ENCODE results near the gene ATG101.
"Not testable (repeated sequence)": the region's sequence is repeated elsewhere in the genome, so short reads cannot be mapped to it uniquely, and the experiment has no call there.

Gene ATG101

GRCh38 chr12:52116222-52117125 is 46.7 kb downstream of the ATG101 start:
- not testable (repeated sequence) for H3K4me3 ChIP-seq (ENCODE audit: low read depth, low read length); H4K8ac ChIP-seq (ENCODE audit: low read depth, low read length); H2BK120ac ChIP-seq (ENCODE audit: insufficient read depth, low read length, poor library complexity); H2BK5ac ChIP-seq (ENCODE audit: low read depth, low read length, poor library complexity); H4K12ac ChIP-seq (ENCODE audit: low read depth, low read length); H3K23ac ChIP-seq (ENCODE audit: low read length); H2AFZ ChIP-seq (ENCODE audit: insufficient read depth, low read length, poor library complexity); H4K91ac ChIP-seq (ENCODE audit: low read depth, low read length); H3K9me3 ChIP-seq (ENCODE audit: insufficient read depth, low read depth, low read length); H3K4ac ChIP-seq (ENCODE audit: low read depth, low read length); H3K79me2 ChIP-seq (ENCODE audit: control insufficient read depth, insufficient read depth, low read length, poor library complexity); H3K79me1 ChIP-seq (ENCODE audit: low read length); H3K36me3 ChIP-seq (ENCODE audit: control insufficient read depth in 1 of 2, insufficient read depth in 2 of 2, low read length in 2 of 2); H3K27ac ChIP-seq (ENCODE audit: low read depth, low read length); H2BK12ac ChIP-seq (ENCODE audit: low read length); H3K18ac ChIP-seq (ENCODE audit: low read length); H3K4me1 ChIP-seq (ENCODE audit: control insufficient read depth in 1 of 2, insufficient read depth in 2 of 2, low read length in 2 of 2); H2AK5ac ChIP-seq (ENCODE audit: low read length); H3K4me2 ChIP-seq (ENCODE audit: low read length); H3K27me3 ChIP-seq (ENCODE audit: insufficient read depth, low read length); H3K9ac ChIP-seq (ENCODE audit: low read length); H3K14ac ChIP-seq (ENCODE audit: low read length)
- WGBS (ENCODE audit: extremely low coverage, insufficient coverage, insufficient read length): no CpG with 5 or more reads among the region's 18 CpGs
- peak; percentile 87 to 93 for DNase-seq

- not testable (repeated sequence) for H4K8ac ChIP-seq (ENCODE audit: low read depth, low read length); H2BK5ac ChIP-seq (ENCODE audit: low read depth, low read length, poor library complexity); H3K4me3 ChIP-seq (ENCODE audit: low read depth, low read length); H3K4ac ChIP-seq (ENCODE audit: low read depth, low read length); H3K14ac ChIP-seq (ENCODE audit: low read length); H2AK5ac ChIP-seq (ENCODE audit: low read length); H3K4me1 ChIP-seq (ENCODE audit: control insufficient read depth in 1 of 2, insufficient read depth in 2 of 2, low read length in 2 of 2); H3K23ac ChIP-seq (ENCODE audit: low read length); H4K91ac ChIP-seq (ENCODE audit: low read depth, low read length); H3K27ac ChIP-seq (ENCODE audit: low read depth, low read length); H3K79me2 ChIP-seq (ENCODE audit: control insufficient read depth, insufficient read depth, low read length, poor library complexity); H2BK12ac ChIP-seq (ENCODE audit: low read length); H3K9ac ChIP-seq (ENCODE audit: low read length); H3K4me2 ChIP-seq (ENCODE audit: low read length); H4K12ac ChIP-seq (ENCODE audit: low read depth, low read length); H3K36me3 ChIP-seq (ENCODE audit: control insufficient read depth in 1 of 2, insufficient read depth in 2 of 2, low read length in 2 of 2); H3K9me3 ChIP-seq (ENCODE audit: insufficient read depth, low read depth, low read length); H3K79me1 ChIP-seq (ENCODE audit: low read length); H3K18ac ChIP-seq (ENCODE audit: low read length); H2BK120ac ChIP-seq (ENCODE audit: insufficient read depth, low read length, poor library complexity); H2AFZ ChIP-seq (ENCODE audit: insufficient read depth, low read length, poor library complexity); DNase-seq; H3K27me3 ChIP-seq (ENCODE audit: insufficient read depth, low read length)
- WGBS (ENCODE audit: extremely low coverage, insufficient coverage, insufficient read length): no CpG with 5 or more reads among the region's 20 CpGs
These were observed 48.2 kb downstream of the ATG101 start for GRCh38 chr12:52117806-52118475.

GRCh38 chr12:52119398-52120254 is 49.8 kb downstream of the ATG101 start:
- no peak overlapping the region for H3K18ac ChIP-seq (ENCODE audit: low read length)
- H4K8ac ChIP-seq (ENCODE audit: low read depth, low read length): no peak overlapping the region
- H3K4me2 ChIP-seq (ENCODE audit: low read length): no peak overlapping the region
- no peaks in the 10 kb centered on the region for H3K79me2 ChIP-seq (ENCODE audit: control insufficient read depth, insufficient read depth, low read length, poor library complexity)
- WGBS (ENCODE audit: extremely low coverage, insufficient coverage, insufficient read length): no CpG with 5 or more reads among the region's 23 CpGs
- H3K27ac ChIP-seq (ENCODE audit: low read depth, low read length): no peak overlapping the region
- H4K12ac ChIP-seq (ENCODE audit: low read depth, low read length): no peak overlapping the region
- H3K27me3 ChIP-seq (ENCODE audit: insufficient read depth, low read length): no peaks in the 10 kb centered on the region
- H3K4me1 ChIP-seq (ENCODE audit: control insufficient read depth in 1 of 2, insufficient read depth in 2 of 2, low read length in 2 of 2): peaks cover 5% of the 10 kb centered on the region in 2 experiments
- no peak overlapping the region for H4K91ac ChIP-seq (ENCODE audit: low read depth, low read length)
- no peaks in the 10 kb centered on the region for H3K9me3 ChIP-seq (ENCODE audit: insufficient read depth, low read depth, low read length)
- H2BK120ac ChIP-seq (ENCODE audit: insufficient read depth, low read length, poor library complexity): no peak overlapping the region
- no peaks in the 10 kb centered on the region for H3K36me3 ChIP-seq (ENCODE audit: control insufficient read depth in 1 of 2, insufficient read depth in 2 of 2, low read length in 2 of 2)
- no peak overlapping the region for H3K9ac ChIP-seq (ENCODE audit: low read length)
- no peak overlapping the region for H2AFZ ChIP-seq (ENCODE audit: insufficient read depth, low read length, poor library complexity)
- H3K79me1 ChIP-seq (ENCODE audit: low read length): no peaks in the 10 kb centered on the region
- no peak overlapping the region for H3K23ac ChIP-seq (ENCODE audit: low read length)
- no peak overlapping the region for H2BK12ac ChIP-seq (ENCODE audit: low read length)
- H3K4ac ChIP-seq (ENCODE audit: low read depth, low read length): no peak overlapping the region
- no peak overlapping the region for H3K4me3 ChIP-seq (ENCODE audit: low read depth, low read length)
- H3K14ac ChIP-seq (ENCODE audit: low read length): no peak overlapping the region
- H2AK5ac ChIP-seq (ENCODE audit: low read length): no peak overlapping the region
- H2BK5ac ChIP-seq (ENCODE audit: low read depth, low read length, poor library complexity): no peak overlapping the region
- DNase-seq: peak; percentile 38 to 53

Data from trophoblast cell (in vitro differentiated cells and primary cell).